PC-3 (cell line): Measurements from ENCODE around the gene GTPBP6. TPM values are rescaled to one million over a fixed set of nuclear protein-coding genes. Genes with fewer than 3 reads are reported as not detected.

Experiments used
- ATAC-seq: fragments of 200-7000 bp; cut with Tn5 transposase; 2 replicates; pipeline ENCODE4 v1.9.1; 2020; ENCODE audit warnings: mild to moderate bottlenecking, moderate library complexity
- BruUV-seq: library from RNA; stranded (reverse); fragments of 400-500 nt; replicated peaks from 2 replicates; lab custom pipeline; 2021; lab: Mats Ljungman, UMichigan
- CTCF ChIA-PET: fragments of 300-600 bp; sonication (Branson Sonifier 250); formaldehyde crosslinking; loops from one replicate; lab custom pipeline; 2022; ENCODE audit warnings: antibody characterized with exemption; lab: Charles Lee
- POLR2A ChIA-PET: fragments of 300-600 bp; sonication (Branson Sonifier 250); formaldehyde crosslinking; loops from one replicate; lab custom pipeline; 2022; ENCODE audit warnings: antibody characterized with exemption; ENCODE audit not compliant: unreplicated experiment; lab: Charles Lee
- DNase-seq: peaks from one replicate; pipeline ENCODE4 v3.0.0-alpha.2; 2015
- H2AFZ ChIP-seq: fragments of 300-600 bp; sonication (generic); 2 replicates; pipeline ENCODE4 v1.6.0; 2016; ENCODE audit warnings: antibody characterized with exemption, low read length
- H3F3A ChIP-seq: fragments of 300-600 bp; sonication (generic); one replicate; pipeline ENCODE4 v1.6.0; 2017; ENCODE audit warnings: antibody characterized with exemption, low read length, control low read depth, mild to moderate bottlenecking; ENCODE audit not compliant: unreplicated experiment
- H3K27ac ChIP-seq: fragments of 300-600 bp; sonication (generic); 2 replicates; pipeline ENCODE4 v1.5.1; 2016; ENCODE audit warnings: mild to moderate bottlenecking, low read length
- H3K27me3 ChIP-seq: fragments of 300-600 bp; sonication (generic); 2 replicates; pipeline ENCODE4 v1.6.1; 2016; ENCODE audit warnings: low read length, mixed read lengths
- H3K36me3 ChIP-seq: fragments of 300-600 bp; sonication (generic); 2 replicates; pipeline ENCODE4 v1.6.1; 2016; ENCODE audit warnings: low read depth, mixed run types, low read length, mixed read lengths
- H3K4me1 ChIP-seq: fragments of 300-600 bp; sonication (generic); 2 replicates; pipeline ENCODE4 v1.5.1; 2016; ENCODE audit warnings: low read length; ENCODE audit not compliant: insufficient read depth
- H3K4me2 ChIP-seq: fragments of 300-600 bp; sonication (generic); 2 replicates; pipeline ENCODE4 v1.6.0; 2016; ENCODE audit warnings: low read length
- H3K4me3 ChIP-seq: fragments of 300-600 bp; sonication (generic); 2 replicates; pipeline ENCODE4 v1.5.1; 2016; ENCODE audit warnings: mild to moderate bottlenecking, low read length, mixed read lengths
- H3K79me2 ChIP-seq: fragments of 300-600 bp; sonication (generic); 2 replicates; pipeline ENCODE4 v1.6.1; 2017; ENCODE audit warnings: low read length, mixed read lengths
- H3K9ac ChIP-seq: fragments of 300-600 bp; sonication (generic); 2 replicates; pipeline ENCODE4 v1.6.0; 2016; ENCODE audit warnings: mild to moderate bottlenecking, low read length
- H3K9me2 ChIP-seq: fragments of 300-600 bp; sonication (generic); replicated peaks from 2 replicates; pipeline ENCODE4 v1.6.1; 2016; ENCODE audit warnings: mixed run types, low read length, mixed read lengths
- H3K9me3 ChIP-seq: fragments of 300-600 bp; sonication (generic); 2 replicates; pipeline ENCODE4 v1.6.1; 2016; ENCODE audit warnings: low read length, mixed read lengths
- H4K20me1 ChIP-seq: fragments of 300-600 bp; sonication (generic); 2 replicates; pipeline ENCODE4 v1.6.1; 2016; ENCODE audit warnings: low read length, mixed read lengths
- CTCF ChIP-seq: fragments of 300-600 bp; sonication (generic); conservative IDR thresholded peaks from 2 replicates; pipeline ENCODE4 v1.5.1; 2017; ENCODE audit warnings: antibody characterized with exemption, low read depth, mild to moderate bottlenecking, low read length
- EZH2 ChIP-seq: fragments of 300-600 bp; sonication (generic); IDR thresholded peaks from one replicate; pipeline ENCODE4 v1.6.1; 2017; ENCODE audit warnings: antibody characterized with exemption, mild to moderate bottlenecking, low read length; ENCODE audit not compliant: unreplicated experiment
- EZH2phosphoT487 ChIP-seq: fragments of 300-600 bp; sonication (generic); IDR thresholded peaks from 2 replicates; pipeline ENCODE4 v1.6.1; 2018; ENCODE audit warnings: mild to moderate bottlenecking, antibody characterized with exemption, low read length, borderline replicate concordance
- intact Hi-C: fragments of 100-400 bp; cut with micrococcal nuclease; formaldehyde crosslinking; loops from 2 replicates; pipeline ENCODE4 v1.9.0; 2023
- total RNA-seq: library from RNA; depleted of rRNA; stranded (reverse); fragments of >200 nt; gene quantifications from 2 replicates; pipeline ENCODE4 v1.2.3, GENCODE V29; 2014

Gene GTPBP6
- total RNA-seq, 1 experiment from 2014 or later = 38.8 TPM

- Histone ChIP-seq H2AFZ (peak overlapping the region; percentile 65), H3K4me1 (peaks cover 17% of the 10 kb centered on the region)
Observed at GRCh38 chrX:261167-261918, 57.3 kb downstream of the GTPBP6 start.

GRCh38 chrX:259692-260355 lies 58.8 kb downstream of the GTPBP6 start:
- no peak overlapping the region for H2AFZ ChIP-seq
- no peaks in the 10 kb centered on the region for H3K79me2 ChIP-seq
- H3K27me3 ChIP-seq = no peaks in the 10 kb centered on the region
- H3K9me2 ChIP-seq = no peaks in the 10 kb centered on the region
- DNase-seq = no peak
- ChIA-PET POLR2A (no interaction called here), CTCF (no interaction called here)
- H3K27ac ChIP-seq = no peak overlapping the region
- no peaks in the 10 kb centered on the region for H3F3A ChIP-seq
- no peak overlapping the region for H3K4me3 ChIP-seq
- H3K36me3 ChIP-seq = no peaks in the 10 kb centered on the region
- H3K4me1 ChIP-seq = peaks cover 17% of the 10 kb centered on the region
- no peak overlapping the region for H3K4me2 ChIP-seq
- H4K20me1 ChIP-seq = no peaks in the 10 kb centered on the region
- no peaks in the 10 kb centered on the region for H3K9me3 ChIP-seq
- no TSS peak for BruUV-seq
- intact Hi-C loops = no loop called here
- TF ChIP-seq EZH2 (no peak), CTCF (no peak)
- ATAC-seq = no peak
- H3K9ac ChIP-seq = no peak overlapping the region

More at GRCh38 chrX:261167-261918, 57.3 kb downstream of the GTPBP6 start:
- no peaks in the 10 kb centered on the region for H3K9me3 ChIP-seq
- no peaks in the 10 kb centered on the region for H3K9me2 ChIP-seq
- no peaks in the 10 kb centered on the region for H4K20me1 ChIP-seq
- DNase-seq = peak; percentile 67
- H3K9ac ChIP-seq = peak overlapping the region; percentile 38; the same call in 1 of the 2 replicates
- H3K27ac ChIP-seq = peak overlapping the region; percentile 65
- BruUV-seq = no TSS peak
- H3K4me2 ChIP-seq = peak overlapping the region; percentile 60
- TF ChIP-seq EZH2 = no peak
- no peak for TF ChIP-seq CTCF
- TF ChIP-seq EZH2phosphoT487 = no peak
- peak overlapping the region; percentile 21; the same call in 1 of the 2 replicates for H3K4me3 ChIP-seq
- CTCF ChIA-PET = no interaction called here
- H3F3A ChIP-seq = no peaks in the 10 kb centered on the region
- POLR2A ChIA-PET = no interaction called here
- no peaks in the 10 kb centered on the region for H3K79me2 ChIP-seq
- H3K36me3 ChIP-seq = no peaks in the 10 kb centered on the region
- intact Hi-C loops = no loop called here
- H3K27me3 ChIP-seq = no peaks in the 10 kb centered on the region
- peak; percentile 59 for ATAC-seq
